DOHH2 (cell line): ENCODE results near the gene TIE1.

Experiments used
- H3F3A ChIP-seq: fragments of 200-600 bp; sonication (generic), shearing (Covaris generic); 2 replicates; pipeline ENCODE4 v1.6.0; 2016; ENCODE audit warnings: antibody characterized with exemption, mild to moderate bottlenecking; ENCODE audit not compliant: control insufficient read depth, insufficient read depth
- H3K27ac ChIP-seq: fragments of 200-600 bp; sonication (generic); 2 replicates; pipeline ENCODE4 v1.5.1; 2014; ENCODE audit warnings: low read depth, mild to moderate bottlenecking, low read length, moderate library complexity
- H3K27me3 ChIP-seq: fragments of 200-600 bp; sonication (generic); 2 replicates; pipeline ENCODE4 v1.6.1; 2014; ENCODE audit warnings: mild to moderate bottlenecking, low read length, mixed read lengths; ENCODE audit not compliant: control insufficient read depth
- H3K36me3 ChIP-seq: fragments of 200-600 bp; sonication (generic); 2 replicates; pipeline ENCODE4 v1.6.1; 2014; ENCODE audit warnings: mild to moderate bottlenecking, low read length, moderate library complexity, mixed read lengths; ENCODE audit not compliant: control insufficient read depth
- H3K4me1 ChIP-seq: fragments of 200-600 bp; sonication (generic); 2 replicates; pipeline ENCODE4 v1.6.1; 2014; ENCODE audit warnings: mild to moderate bottlenecking, low read length, mixed read lengths; ENCODE audit not compliant: control insufficient read depth
- H3K4me2 ChIP-seq: fragments of 200-600 bp; sonication (generic); 2 replicates; pipeline ENCODE4 v1.6.0; 2014; ENCODE audit warnings: mild to moderate bottlenecking, low read length, moderate library complexity
- H3K4me3 ChIP-seq: fragments of 200-600 bp; sonication (generic); 2 replicates; pipeline ENCODE4 v1.5.1; 2014; ENCODE audit warnings: mild to moderate bottlenecking, low read length, mixed read lengths
- H3K79me2 ChIP-seq: fragments of 200-600 bp; sonication (generic); 2 replicates; pipeline ENCODE4 v1.6.1; 2014; ENCODE audit warnings: mild to moderate bottlenecking, low read length, mixed read lengths; ENCODE audit not compliant: control insufficient read depth
- H3K9me2 ChIP-seq: fragments of 200-600 bp; sonication (generic); replicated peaks from 2 replicates; pipeline ENCODE4 v1.6.1; 2014; ENCODE audit warnings: mild to moderate bottlenecking, low read length, mixed read lengths; ENCODE audit not compliant: control insufficient read depth
- H3K9me3 ChIP-seq: fragments of 200-600 bp; sonication (generic); 2 replicates; pipeline ENCODE4 v1.6.1; 2014; ENCODE audit warnings: antibody characterized with exemption, low read length, mixed read lengths; ENCODE audit not compliant: control insufficient read depth, insufficient read depth
- H4K20me1 ChIP-seq: fragments of 200-600 bp; sonication (generic); 2 replicates; pipeline ENCODE4 v1.6.0; 2014; ENCODE audit warnings: low read depth, mild to moderate bottlenecking, antibody characterized with exemption, low read length, moderate library complexity; ENCODE audit not compliant: control insufficient read depth, insufficient read depth
- CTCF ChIP-seq: fragments of 200-600 bp; sonication (generic); IDR thresholded peaks from one replicate; pipeline ENCODE4 v1.5.1; 2014; ENCODE audit warnings: antibody characterized with exemption, mild to moderate bottlenecking, low read depth, low read length; ENCODE audit not compliant: poor library complexity, severe bottlenecking
- EZH2phosphoT487 ChIP-seq: fragments of 200-600 bp; sonication (generic); IDR thresholded peaks from 2 replicates; pipeline ENCODE4 v1.6.1; 2017; ENCODE audit warnings: borderline replicate concordance, mild to moderate bottlenecking, antibody characterized with exemption, low read length, moderate library complexity, mixed read lengths

The TIE1 gene

DNA sequence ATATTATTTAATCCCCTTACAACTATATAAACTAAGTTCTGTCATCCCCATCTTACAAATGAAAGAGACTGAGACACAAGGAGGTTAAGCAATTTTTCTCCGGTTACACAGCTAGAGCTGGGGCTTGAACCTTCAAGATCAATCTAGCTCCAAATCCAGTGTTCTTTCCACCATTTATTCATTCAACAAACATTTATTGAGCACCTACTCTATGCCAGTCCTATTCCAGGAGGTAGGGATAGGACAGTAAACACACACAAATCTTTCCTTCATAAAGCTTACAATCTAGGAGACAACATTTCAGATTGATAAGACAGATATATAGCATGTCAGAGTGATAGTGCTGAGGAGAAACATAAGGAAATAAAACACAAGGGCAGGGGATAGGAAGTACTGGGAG is 33.9 kb upstream of the TIE1 start:
- no peaks in the 10 kb centered on the region for H3K36me3 ChIP-seq
- no peaks in the 10 kb centered on the region for H3K9me2 ChIP-seq
- no peaks in the 10 kb centered on the region for H3K4me1 ChIP-seq
- no peaks in the 10 kb centered on the region for H3K79me2 ChIP-seq
- H3K4me3 ChIP-seq: no peak overlapping the region
- no peaks in the 10 kb centered on the region for H3K27me3 ChIP-seq
- H4K20me1 ChIP-seq: no peaks in the 10 kb centered on the region
- H3K27ac ChIP-seq: no peak overlapping the region
- peaks cover 5% of the 10 kb centered on the region; the same call in 1 of the 2 replicates for H3K9me3 ChIP-seq
- no peak for TF ChIP-seq CTCF
- TF ChIP-seq EZH2phosphoT487: no peak
- H3K4me2 ChIP-seq: no peak overlapping the region
- H3F3A ChIP-seq: no peaks in the 10 kb centered on the region

GRCh38 chr1:43267291-43267805 is 33.4 kb upstream of the TIE1 start:
- Histone ChIP-seq H3K27ac (no peak overlapping the region), H3K79me2 (no peaks in the 10 kb centered on the region), H3K9me2 (no peaks in the 10 kb centered on the region), H3K27me3 (no peaks in the 10 kb centered on the region), H3K36me3 (no peaks in the 10 kb centered on the region), H3K4me3 (no peak overlapping the region), H3F3A (no peaks in the 10 kb centered on the region), H3K4me2 (no peak overlapping the region), H3K9me3 (peaks cover 5% of the 10 kb centered on the region; the same call in 1 of the 2 replicates), H4K20me1 (no peaks in the 10 kb centered on the region), H3K4me1 (no peaks in the 10 kb centered on the region)
- TF ChIP-seq CTCF (no peak), EZH2phosphoT487 (no peak)

DNA sequence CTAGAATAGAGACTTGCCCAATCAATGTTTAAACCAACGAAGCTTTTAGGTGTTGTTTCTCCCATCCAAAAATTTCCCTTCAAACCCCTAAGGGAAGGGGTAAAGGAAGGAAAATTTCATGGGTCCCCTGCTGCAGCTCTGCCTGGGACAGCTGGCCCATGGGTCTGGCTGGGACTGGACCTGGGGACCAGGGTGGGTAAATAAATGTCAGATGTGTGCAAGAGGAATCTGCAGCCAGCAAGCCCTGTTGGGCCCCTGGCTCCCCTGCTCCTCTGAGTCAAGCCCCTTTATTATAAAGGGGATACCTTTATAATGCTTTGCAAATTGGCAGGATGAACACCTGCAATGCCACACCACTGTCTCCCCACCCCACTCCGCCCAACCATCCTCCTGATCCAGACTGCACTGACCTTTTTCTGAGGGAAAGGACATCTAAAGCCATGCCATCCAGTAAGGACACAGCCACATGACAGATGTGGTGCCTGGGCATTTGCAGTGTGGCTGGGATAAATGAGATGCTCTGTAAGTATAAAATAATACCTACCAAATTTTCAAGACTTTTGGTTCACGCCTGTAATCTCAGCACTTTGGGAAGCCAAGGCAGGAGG is 32.9 kb upstream of the TIE1 start:
- Histone ChIP-seq H3K27ac (no peak overlapping the region), H3K4me1 (no peaks in the 10 kb centered on the region)
- no peak for TF ChIP-seq EZH2phosphoT487
- TF ChIP-seq CTCF: no peak

More for the DNA sequence above, 32.9 kb upstream of the TIE1 start:
- no peaks in the 10 kb centered on the region for H3K27me3 ChIP-seq
- no peak overlapping the region for H3K4me3 ChIP-seq
- H3K36me3 ChIP-seq: no peaks in the 10 kb centered on the region
- H4K20me1 ChIP-seq: no peaks in the 10 kb centered on the region
- no peaks in the 10 kb centered on the region for H3K9me2 ChIP-seq
- H3K4me2 ChIP-seq: no peak overlapping the region
- H3K79me2 ChIP-seq: no peaks in the 10 kb centered on the region
- H3F3A ChIP-seq: no peaks in the 10 kb centered on the region
- H3K9me3 ChIP-seq: peaks cover 5% of the 10 kb centered on the region; the same call in 1 of the 2 replicates
